NCI-H1105 treated with DMSO at 0.1 percent for 48 hours (cell line): ENCODE measurements around the gene ZNF335.
A peak's percentile ranks its signal among the peaks of the same experiment; 100 is the strongest.
"Not testable (repeated sequence)": the region's sequence is repeated elsewhere in the genome, so short reads cannot be mapped to it uniquely, and the experiment has no call there.

ENCODE experiments used
- DNase-seq: peaks from one replicate; lab custom pipeline; 2025; lab: John Stamatoyannopoulos, UW

Gene ZNF335

DNA sequence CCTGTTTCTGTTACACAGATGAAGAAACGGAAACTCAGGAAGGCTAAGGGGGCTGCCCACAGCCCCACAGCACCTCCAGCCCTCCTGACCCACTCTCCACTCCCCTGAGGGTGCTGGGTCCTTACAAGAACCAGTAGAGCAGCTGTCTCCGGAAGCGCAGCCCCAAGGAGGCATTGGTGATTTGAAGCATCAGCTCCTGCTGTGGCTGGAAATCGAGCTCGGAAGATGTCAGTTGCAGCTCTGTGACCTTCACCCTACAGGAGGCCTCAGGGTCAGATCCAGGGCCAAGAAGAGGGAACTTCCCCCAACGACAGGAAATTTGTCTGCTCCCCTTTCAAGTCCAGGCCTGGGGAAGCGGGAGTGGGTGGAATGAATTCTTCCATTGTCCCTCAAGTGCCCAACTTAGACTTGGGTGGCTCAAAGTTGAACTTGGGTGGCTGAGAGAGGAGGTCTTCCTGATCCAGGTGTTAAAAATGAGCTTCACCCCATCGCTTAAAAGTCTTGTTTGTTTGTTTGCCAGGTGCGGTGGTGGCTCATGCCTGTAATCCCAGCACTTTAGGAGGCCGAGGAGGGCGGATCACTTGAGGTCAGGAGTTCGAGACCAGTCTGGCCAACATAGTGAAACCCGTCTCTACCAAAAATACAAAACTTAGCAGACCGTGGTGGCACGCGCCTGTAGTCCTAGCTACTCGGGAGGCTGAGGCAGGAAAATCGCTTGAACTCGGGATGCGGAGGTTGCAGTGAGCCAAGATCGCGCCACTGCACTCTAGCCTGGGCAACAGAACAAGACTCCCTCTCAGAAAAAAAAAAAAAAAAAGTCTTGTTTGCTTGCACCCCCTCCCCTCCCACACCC lies 62.0 kb downstream of the ZNF335 start:
- no peak for DNase-seq

DNA sequence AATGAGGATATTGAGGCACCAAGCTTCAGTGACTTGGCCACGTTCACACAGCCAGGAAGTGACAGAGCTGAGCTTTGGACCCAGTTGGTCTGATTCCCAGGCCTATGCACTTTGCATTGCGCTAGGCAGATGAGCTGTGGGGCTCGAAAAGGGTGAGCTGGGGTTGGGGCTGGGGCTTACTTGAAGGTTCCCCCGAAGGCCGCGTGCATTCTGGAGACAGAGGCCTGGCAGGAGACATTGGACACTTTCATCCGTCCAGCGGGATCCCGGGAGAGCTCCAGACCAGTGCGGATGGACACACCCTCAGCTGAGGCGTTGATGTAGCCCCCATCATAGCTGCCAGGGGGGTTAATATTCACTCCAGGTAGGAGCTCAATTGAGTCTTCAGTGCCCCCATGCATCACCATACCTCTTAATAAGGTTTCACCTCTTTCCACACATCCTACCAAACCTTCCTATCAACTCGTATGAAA lies 62.6 kb downstream of the ZNF335 start:
- no peak for DNase-seq

DNA sequence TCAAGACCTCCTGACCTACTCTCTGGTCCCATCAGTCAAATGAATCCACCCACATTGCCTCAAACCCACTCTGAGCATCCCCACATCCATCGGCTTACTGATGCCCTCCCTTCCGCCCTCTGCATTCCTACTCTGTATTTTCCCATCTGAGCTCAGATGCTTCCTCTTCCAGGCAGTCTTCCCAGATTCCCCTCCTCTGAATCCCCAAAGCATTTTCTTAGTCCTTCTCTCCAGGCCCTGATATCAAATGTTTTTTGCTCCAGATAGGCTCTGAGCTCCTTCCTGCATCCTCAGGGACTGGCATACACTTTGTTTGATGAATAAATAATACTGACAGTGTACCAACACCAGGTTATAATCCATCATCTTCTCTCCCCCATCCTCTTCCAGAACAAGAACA lies 63.9 kb downstream of the ZNF335 start:
- DNase-seq, result no peak

DNA sequence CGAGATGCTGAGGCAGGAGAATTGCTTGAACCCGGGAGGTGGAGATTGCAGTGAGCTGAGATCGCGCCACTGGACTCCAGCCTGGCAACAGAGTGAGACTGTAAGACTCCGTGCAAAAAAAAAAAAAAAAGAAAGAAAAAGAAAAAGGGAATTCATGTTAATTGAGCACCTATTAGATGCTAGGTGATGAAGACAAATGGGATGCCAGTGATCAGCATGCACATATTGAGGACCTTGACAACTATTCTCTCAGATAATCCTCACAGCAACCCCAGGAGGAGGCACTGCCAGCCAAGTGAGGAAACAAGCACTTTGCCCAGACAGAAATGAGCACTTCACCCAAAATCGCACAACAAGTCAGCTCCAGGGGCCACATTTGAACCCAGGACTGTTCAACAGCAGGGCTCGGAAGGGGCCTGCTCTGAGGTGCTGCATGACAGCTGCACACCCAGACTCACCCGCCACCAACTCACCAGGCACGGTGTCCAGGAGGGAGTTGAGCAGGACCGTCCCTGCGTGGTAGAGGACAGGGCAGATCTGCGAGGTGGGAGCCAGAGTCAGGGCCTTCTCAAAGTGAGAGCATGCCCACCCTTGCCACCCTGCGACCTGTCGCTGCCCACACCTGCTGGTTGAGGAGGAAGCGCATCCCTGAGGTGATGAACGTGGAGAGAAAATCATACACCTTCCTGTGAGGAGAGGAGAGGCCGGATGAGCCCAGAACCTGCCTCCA lies 64.6 kb downstream of the ZNF335 start:
- DNase-seq, result no peak

DNA sequence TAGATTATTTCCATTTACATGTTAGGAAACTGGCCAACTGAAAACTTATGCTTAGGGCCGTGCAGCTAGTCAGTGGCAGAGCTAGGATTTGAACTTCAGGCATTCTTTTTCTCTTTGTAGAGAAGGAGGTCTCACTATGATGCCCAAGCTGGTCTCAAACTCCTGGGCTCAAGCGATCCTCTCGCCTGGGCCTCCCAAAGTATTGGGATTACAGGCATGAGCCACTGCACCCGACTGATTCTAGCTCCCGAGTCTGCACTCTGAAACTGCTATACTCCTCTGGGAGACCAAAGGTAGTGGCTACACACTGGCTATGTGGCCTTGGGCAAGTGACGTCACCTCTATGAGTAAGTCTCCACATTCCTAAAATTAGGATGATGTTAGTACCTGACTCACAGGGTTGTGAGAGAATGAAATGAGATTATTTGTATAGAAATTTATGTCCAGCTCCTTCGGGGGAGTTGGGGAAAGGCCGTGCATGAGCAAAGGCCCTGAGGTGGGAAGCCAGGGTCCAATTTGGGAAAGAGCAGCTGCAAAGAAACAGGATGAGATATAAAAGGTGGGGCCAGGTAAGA lies 66.4 kb downstream of the ZNF335 start:
- DNase-seq, result no peak

DNA sequence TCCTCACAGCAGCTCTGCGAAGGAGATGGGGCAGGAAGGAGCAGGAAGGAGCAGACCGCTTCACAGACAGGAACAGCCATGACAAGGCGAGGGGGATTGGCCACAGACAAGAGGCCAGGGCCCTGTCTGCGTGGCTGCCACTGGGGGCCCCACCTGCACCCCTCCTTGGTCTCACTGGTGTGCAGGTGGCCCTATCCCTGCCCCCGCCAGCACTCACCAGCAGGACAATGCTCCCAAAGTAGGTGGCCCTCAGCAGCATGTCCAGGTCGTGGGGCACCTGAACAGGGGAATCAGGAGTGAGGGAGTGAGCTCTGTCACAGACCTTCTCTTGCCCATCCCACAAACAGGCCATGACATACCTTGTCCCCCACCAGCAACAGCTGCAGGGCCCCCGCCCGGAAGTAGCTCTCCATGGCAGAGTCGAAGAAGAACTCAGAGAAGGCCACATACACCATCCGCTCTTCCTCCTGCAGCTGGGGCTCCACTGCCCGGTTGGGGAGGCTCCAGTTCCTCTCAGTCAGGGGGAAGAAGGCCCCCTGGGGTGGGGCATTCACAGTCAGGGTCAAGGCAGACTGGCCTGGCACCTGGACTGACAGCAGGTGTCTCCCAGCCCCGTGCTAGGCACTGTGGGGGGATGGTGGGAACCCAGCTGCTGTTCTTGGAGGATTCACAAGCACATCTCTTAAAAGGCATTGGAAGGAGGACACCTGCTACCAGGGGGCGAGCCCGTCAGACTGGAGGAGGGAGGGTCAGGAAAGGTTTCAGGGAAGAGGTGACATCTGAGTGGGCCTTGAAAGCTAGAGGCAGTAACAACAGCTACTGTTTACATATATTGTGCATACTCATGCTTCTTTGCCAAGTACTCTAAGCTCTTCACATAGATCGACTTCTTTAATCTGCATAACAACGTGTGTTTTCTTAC lies 67.2 kb downstream of the ZNF335 start:
- DNase-seq, result no peak

DNA sequence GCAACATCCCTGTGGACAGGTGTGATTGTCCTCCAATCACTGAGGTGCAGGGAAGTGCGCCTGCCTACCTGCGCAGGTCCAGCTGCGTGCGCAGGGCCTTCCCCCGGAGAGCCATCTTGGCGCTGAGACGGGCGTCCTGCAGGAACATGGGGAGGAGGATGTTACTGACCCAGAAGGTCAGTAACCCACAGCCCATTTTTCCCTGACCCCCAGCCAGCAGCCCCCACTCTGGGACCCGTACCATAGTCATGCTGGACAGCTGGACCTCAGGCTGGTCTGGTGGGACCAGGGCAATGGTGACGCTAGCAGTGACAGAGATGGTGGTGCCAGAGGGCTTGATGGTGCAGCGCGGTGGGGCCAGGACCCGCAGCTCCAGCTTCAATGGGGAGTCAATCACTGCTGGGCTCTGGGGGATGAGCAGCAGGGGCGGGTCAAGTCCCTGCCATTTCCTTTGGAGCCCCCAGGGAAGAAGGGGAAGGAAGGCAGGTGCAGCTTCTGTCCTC lies 69.8 kb downstream of the ZNF335 start:
- DNase-seq, result peak; percentile 7

DNA sequence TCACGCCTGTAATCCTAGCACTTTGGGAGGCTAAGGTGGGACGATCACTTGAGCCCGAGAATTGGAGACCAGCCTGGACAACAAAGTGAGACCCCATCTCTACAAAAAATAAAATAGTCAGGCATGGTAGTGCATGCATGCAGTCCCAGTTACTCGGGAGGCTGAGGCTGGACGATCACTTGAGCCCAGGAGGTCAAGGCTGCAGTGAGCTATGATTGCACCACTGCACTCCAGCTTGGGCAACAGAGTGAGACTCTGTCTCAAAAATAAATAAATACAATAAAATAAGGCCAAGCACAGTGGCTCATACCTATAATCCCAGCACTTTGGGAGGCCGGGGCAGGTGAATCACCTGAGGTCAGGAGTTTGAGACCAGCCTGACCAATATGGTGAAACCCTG lies 70.7 kb downstream of the ZNF335 start:
- not testable (repeated sequence) for DNase-seq

DNA sequence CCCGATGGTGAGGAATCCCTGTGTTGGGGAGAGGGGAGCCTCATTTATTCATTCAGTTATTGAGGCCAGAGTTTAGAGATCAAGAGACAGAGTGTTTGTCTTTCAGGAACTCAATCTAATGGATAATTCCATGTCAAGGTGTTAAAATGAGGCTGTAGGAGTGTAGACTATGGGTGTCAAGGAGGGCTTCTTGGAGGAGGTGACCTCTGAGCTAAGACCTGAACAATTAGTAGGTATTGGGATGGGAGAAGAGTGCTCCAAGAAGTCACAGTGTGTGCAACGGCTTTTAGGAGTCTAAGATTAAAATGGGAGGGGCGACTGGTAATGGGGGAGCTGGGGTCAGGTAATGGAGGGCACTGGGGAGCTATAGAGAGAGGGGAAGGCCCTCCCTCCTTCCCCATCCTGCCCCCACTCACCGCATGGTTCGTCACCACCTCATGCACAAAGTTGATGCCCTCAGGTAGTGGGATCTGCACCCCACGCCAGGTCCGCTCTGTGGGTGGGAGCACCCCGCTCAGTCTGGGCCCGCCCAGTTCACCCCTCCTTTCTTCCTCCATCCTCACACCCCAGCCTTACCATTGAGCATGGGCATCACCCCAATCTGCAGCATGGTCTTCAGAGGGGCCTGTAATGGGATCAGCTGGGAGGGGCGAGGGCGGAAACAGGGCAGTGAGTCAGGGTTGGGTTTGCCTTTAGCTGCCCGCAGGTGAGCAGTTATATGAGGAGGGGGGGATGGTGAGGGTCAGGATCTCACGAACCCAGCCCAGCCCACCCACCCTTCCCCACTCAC lies 72.8 kb downstream of the ZNF335 start:
- no peak for DNase-seq
